Measurements from ENCODE around the gene USP12. TPM values are rescaled to one million over a fixed set of nuclear protein-coding genes. Genes with fewer than 3 reads are reported as not detected.

USP12 gene
- total RNA-seq, 2 experiments from 2014 or later: 18.7 to 20.7 TPM

DNA sequence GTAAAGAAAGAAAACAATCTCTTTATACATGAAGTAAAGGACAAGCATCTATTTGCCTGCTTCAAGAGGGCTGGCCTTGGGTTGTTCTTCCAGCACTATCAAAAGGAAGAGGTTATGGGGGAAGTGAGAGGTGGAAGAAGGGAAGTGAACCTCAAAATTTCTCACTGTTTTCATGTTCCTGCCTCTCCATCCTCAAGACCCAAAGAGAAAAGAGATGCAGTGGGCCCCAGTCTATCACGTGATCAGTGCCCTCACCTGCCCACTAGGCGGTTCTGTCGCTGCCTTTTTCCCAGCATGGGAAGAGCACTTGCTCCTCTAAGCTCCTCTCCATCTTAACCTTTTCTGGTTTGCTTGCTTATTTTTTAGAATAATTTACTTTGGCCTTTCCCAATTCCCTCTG lies 6.2 kb upstream of the USP12 start:
- POLR2A ChIA-PET: no interaction called here
- CTCF ChIA-PET: interaction anchor here (1.3 to 1.5 kb wide), 2 partner anchors 14 to 17 kb away, joined by 3 to 4 read pairs; no protein-coding TSS in a partner anchor
- H3K27me3 Mint-ChIP-seq: peaks cover 2% of the 10 kb centered on the region

DNA sequence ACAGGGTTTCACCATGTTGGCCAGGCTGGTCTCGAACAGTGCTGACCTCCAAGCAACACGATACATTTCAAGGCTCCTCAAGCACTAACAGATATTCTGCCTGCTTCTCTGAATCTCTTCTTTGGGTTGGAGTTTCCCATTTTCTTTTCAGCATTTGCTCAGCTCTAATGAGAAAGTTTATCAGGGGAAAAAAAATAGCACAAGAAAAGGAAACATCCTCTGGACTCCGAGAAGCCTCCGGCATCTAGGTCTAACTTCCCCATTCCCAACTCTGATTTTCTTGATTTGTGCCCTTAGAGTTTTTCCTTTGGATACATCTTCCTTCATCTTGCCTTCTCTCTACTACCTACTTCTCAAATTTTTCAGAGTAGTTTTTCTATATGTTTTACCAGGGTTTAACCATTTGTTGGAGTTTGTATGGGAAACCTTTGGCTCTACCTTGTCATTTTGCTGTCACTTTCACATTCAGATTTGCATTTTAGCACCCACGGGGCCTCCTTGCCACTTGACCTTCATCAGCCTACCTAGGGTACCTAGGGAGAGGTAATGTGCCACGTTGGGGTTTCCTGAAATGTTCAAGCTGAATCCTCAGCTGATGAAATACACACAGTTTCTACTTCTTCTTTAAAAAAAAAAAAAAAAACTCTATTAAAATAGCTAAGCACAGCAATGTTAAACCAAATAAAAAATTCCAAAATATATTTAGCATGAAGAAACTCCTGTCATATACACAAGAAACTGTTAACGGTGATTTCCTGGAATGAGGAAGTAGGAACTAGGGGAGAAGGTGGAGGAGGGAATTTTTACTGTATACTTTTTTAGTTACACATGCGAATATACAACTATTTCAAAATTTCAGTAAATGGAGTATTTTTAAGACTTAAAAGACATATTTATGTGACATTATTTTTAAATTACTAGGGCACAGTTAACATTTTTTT lies 5.1 kb upstream of the USP12 start:
- ChIA-PET CTCF (no interaction called here), POLR2A (interaction anchor here (0.6 kb wide), 2 partner anchors 141 to 233 kb away, joined by 4 to 5 read pairs; no protein-coding TSS in a partner anchor)
- DNase-seq: no peak
- H3K36me3 Mint-ChIP-seq (ENCODE audit: low read depth): no peaks in the 10 kb centered on the region
- peaks cover 13% of the 10 kb centered on the region for H3K4me1 Mint-ChIP-seq
- H3K9me3 Mint-ChIP-seq: no peaks in the 10 kb centered on the region
- H3K4me3 Mint-ChIP-seq: no peak overlapping the region
- no peak overlapping the region for H3K27ac Mint-ChIP-seq
- H3K27me3 Mint-ChIP-seq: peaks cover 2% of the 10 kb centered on the region

More for the DNA sequence above, 6.2 kb upstream of the USP12 start:
- H3K27ac Mint-ChIP-seq: no peak overlapping the region
- H3K36me3 Mint-ChIP-seq (ENCODE audit: low read depth): no peaks in the 10 kb centered on the region
- H3K4me1 Mint-ChIP-seq: peaks cover 5% of the 10 kb centered on the region
- H3K9me3 Mint-ChIP-seq: no peaks in the 10 kb centered on the region
- no peak overlapping the region for H3K4me3 Mint-ChIP-seq
- DNase-seq: no peak

- Mint-ChIP-seq H3K4me1 (peaks cover 18% of the 10 kb centered on the region), H3K27me3 (no peaks in the 10 kb centered on the region), H3K9me3 (no peaks in the 10 kb centered on the region), H3K27ac (no peak overlapping the region), H3K4me3 (no peak overlapping the region), H3K36me3 (ENCODE audit: low read depth) (no peaks in the 10 kb centered on the region)
- ChIA-PET POLR2A (no interaction called here), CTCF (interaction anchor here (1.3 kb wide), 1 partner anchor 10 kb away, joined by 3 read pairs; no protein-coding TSS in a partner anchor)
- DNase-seq: no peak
These were observed 3.3 kb upstream of the USP12 start for GRCh38 chr13:27174766-27175455.

DNA sequence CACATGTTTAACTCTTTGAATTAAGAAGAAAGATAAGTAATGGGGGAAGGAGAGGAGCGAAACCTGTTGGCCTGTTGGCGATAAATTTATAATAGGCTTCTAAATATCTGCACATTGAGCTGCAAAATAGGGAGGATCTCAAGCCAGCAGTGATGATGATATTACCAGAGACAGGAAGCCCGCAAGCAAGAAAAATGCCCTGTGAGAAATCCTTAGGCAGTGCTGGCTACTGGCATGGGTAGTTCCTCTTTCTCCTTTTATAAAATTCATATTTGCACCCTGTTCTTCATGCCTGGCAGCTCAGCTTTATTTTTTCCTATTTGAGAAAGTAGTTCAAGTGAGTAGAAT lies 858 bp upstream of the USP12 start:
- H3K27ac Mint-ChIP-seq: peak overlapping the region; percentile 89
- POLR2A ChIA-PET: interaction anchor here (0.7 kb wide), 1 partner anchor 78 kb away, joined by 4 read pairs; no protein-coding TSS in a partner anchor
- H3K4me3 Mint-ChIP-seq: peak overlapping the region; percentile 81
- CTCF ChIA-PET: interaction anchor here (1.1 to 1.7 kb wide), 2 partner anchors 11 to 42 kb away, joined by 3 to 4 read pairs; no protein-coding TSS in a partner anchor
- H3K27me3 Mint-ChIP-seq: no peaks in the 10 kb centered on the region
- peaks cover 40% of the 10 kb centered on the region for H3K4me1 Mint-ChIP-seq
- H3K36me3 Mint-ChIP-seq (ENCODE audit: low read depth): no peaks in the 10 kb centered on the region
- no peak for DNase-seq
- no peaks in the 10 kb centered on the region for H3K9me3 Mint-ChIP-seq

DNA sequence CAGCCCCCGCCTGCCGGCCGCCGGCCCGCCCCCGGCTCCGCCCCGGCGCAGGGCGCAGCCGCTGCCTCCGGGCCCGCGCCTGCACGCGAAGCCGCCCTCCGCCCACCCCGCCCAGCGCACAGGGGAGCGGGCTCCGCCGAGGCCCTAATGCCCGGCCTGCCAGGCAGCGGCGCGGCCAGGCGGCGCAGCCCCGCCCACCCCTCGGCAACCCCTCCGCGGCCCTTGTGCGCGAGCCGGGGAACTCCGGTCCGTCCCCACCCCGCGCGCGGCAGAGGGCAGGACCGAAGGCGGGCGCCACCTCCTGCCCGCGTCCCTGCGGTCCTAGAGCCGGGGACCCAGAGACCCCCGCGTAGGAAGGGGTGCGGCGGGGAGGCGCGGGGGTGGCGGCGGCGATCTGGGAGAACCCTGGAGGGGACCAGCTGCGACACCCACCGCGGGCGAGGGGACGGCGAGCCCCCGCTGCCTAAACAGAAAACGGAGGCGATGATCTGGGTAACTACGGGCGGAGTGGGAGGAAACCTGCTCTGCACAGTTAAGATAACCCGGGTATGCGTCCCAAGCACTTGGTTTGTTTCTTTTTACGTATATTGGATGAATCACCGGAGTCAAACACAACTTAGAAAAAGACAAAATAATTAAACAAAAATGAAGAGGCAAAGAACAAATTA lies 350 bp upstream of the USP12 start:
- Mint-ChIP-seq H3K4me1 (peaks cover 40% of the 10 kb centered on the region), H3K27ac (peak overlapping the region; percentile 89), H3K36me3 (ENCODE audit: low read depth) (no peaks in the 10 kb centered on the region), H3K27me3 (no peaks in the 10 kb centered on the region), H3K9me3 (no peaks in the 10 kb centered on the region), H3K4me3 (peak overlapping the region; percentile 81)
- ChIA-PET POLR2A (interaction anchor here (0.7 kb wide), 1 partner anchor 79 kb away, joined by 4 read pairs; no protein-coding TSS in a partner anchor), CTCF (interaction anchor here (1.1 to 1.7 kb wide), 2 partner anchors 12 to 42 kb away, joined by 3 to 4 read pairs; no protein-coding TSS in a partner anchor)
- DNase-seq: peak; percentile 90

DNA sequence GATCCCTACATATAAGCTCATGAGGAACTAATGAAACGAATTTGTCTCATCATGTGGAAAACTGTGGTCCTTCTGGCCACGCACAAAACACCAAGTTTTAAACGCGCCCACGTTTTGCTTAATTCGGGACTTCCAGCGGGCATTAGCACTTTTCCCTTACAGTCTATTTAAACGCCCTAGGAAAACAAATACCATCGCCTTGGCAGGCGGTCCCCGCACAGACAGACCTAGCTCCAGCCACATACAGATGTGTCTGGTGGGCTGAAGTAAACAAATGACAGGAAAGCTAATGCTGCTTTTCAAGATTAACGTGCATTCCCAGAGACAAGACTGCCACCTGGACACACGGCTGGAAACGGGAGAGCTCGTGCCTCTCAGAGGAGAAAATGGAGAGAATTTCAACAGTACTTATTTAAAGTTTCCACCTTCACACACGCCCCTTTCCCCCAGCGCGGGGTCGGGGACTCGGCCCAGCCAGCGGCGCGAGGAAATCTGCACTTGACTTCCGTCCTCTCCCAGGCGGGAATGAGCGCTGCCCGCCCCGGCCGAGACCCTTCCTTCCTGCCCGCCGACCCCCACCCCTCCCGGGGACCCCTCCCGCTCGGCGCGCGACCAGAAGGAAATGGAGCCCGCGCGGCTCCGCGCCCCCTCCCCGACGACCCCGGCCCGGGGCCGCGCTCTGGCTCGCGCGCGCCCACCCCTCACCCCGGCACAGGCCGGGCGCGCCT lies 931 bp downstream of the USP12 start:
- Mint-ChIP-seq H3K27ac (peak overlapping the region; percentile 96), H3K4me3 (peak overlapping the region; percentile 90), H3K36me3 (ENCODE audit: low read depth) (no peaks in the 10 kb centered on the region), H3K4me1 (peaks cover 46% of the 10 kb centered on the region), H3K9me3 (no peaks in the 10 kb centered on the region), H3K27me3 (no peaks in the 10 kb centered on the region)
- CTCF ChIA-PET: interaction anchor here (0.9 kb wide), 2 partner anchors 8 to 22 kb away, joined by 3 to 4 read pairs; no protein-coding TSS in a partner anchor
- peak; percentile 22 for DNase-seq
- POLR2A ChIA-PET: no interaction called here

DNA sequence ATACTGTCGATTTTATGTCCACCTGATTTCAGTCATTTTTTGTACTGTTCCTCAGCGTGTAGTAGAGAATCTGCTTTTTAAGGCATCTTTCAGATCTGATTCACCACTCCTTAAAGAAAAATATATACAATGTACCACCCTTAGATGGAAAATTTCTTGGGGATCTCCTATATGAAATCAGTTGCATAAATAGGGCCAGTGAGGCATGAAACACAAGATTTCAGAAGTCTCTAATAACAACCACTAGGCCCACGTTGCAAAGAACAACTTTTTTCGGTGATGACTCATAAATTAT lies 1.4 kb downstream of the USP12 start:
- no peak for DNase-seq
- POLR2A ChIA-PET: no interaction called here
- Mint-ChIP-seq H3K27me3 (no peaks in the 10 kb centered on the region), H3K4me1 (peaks cover 46% of the 10 kb centered on the region), H3K4me3 (peak overlapping the region; percentile 90), H3K27ac (peak overlapping the region; percentile 96), H3K9me3 (no peaks in the 10 kb centered on the region), H3K36me3 (ENCODE audit: low read depth) (no peaks in the 10 kb centered on the region)
- CTCF ChIA-PET: interaction anchor here (0.9 kb wide), 2 partner anchors 9 to 23 kb away, joined by 3 to 4 read pairs; no protein-coding TSS in a partner anchor

DNA sequence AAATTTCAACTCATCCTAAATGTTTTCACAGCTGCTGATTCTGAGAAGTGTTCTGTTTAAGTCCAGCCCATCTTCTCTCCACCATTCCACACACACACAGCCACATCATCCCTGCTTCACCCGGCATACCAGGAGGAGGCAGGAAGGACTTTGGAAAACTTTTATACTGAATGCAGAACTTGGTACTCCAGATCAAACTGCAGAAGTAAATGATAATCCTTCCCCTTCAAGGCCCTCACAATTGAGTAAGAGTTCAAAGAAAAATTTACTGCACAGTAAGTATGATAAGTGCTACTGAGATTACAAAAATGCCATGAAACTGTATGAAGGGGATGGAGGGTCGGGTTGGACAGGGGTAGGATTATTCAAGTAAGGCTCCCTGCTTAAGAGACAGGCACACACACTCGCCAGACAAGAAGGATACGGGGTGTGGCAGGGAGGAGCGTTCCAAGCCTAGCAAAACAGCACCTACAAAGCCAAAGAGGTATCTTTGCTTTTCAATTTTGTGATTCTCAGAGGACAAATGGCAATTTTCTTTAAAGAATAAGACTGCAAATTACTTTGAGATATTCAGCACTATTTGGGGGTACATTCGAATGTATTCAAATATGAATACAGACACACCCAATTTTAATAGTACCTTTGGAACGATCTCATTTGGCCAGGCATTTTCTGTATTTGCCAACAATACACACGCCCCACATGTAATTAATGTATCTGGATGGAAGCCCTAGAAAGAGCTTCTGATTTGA lies 2.5 kb downstream of the USP12 start:
- H3K36me3 Mint-ChIP-seq (ENCODE audit: low read depth): no peaks in the 10 kb centered on the region
- H3K4me1 Mint-ChIP-seq: peaks cover 46% of the 10 kb centered on the region
- ChIA-PET CTCF (no interaction called here), POLR2A (no interaction called here)
- no peaks in the 10 kb centered on the region for H3K27me3 Mint-ChIP-seq
- H3K9me3 Mint-ChIP-seq: no peaks in the 10 kb centered on the region
- no peak overlapping the region for H3K27ac Mint-ChIP-seq
- no peak for DNase-seq
- H3K4me3 Mint-ChIP-seq: no peak overlapping the region

GRCh38 chr13:27168086-27168485 lies 3.5 kb downstream of the USP12 start:
- CTCF ChIA-PET: no interaction called here
- POLR2A ChIA-PET: interaction anchor here (0.6 kb wide), 1 partner anchor 15 kb away, joined by 3 read pairs; no protein-coding TSS in a partner anchor
- peaks cover 4% of the 10 kb centered on the region for H3K36me3 Mint-ChIP-seq (ENCODE audit: low read depth)
- no peak overlapping the region for H3K27ac Mint-ChIP-seq
- no peaks in the 10 kb centered on the region for H3K27me3 Mint-ChIP-seq
- no peak overlapping the region for H3K4me3 Mint-ChIP-seq
- peaks cover 47% of the 10 kb centered on the region for H3K4me1 Mint-ChIP-seq
- H3K9me3 Mint-ChIP-seq: no peaks in the 10 kb centered on the region
- no peak for DNase-seq

GRCh38 chr13:27166313-27166712 lies 5.3 kb downstream of the USP12 start:
- H3K4me3 Mint-ChIP-seq: no peak overlapping the region
- H3K27ac Mint-ChIP-seq: no peak overlapping the region
- ChIA-PET CTCF (no interaction called here), POLR2A (no interaction called here)
- no peak for DNase-seq
- H3K4me1 Mint-ChIP-seq: peaks cover 39% of the 10 kb centered on the region
- H3K9me3 Mint-ChIP-seq: no peaks in the 10 kb centered on the region
- peaks cover 7% of the 10 kb centered on the region for H3K36me3 Mint-ChIP-seq (ENCODE audit: low read depth)
- no peaks in the 10 kb centered on the region for H3K27me3 Mint-ChIP-seq

- POLR2A ChIA-PET: interaction anchor here (0.7 kb wide), 1 partner anchor 71 kb away, joined by 6 read pairs; no protein-coding TSS in a partner anchor
- H3K27me3 Mint-ChIP-seq: no peaks in the 10 kb centered on the region
- peaks cover 26% of the 10 kb centered on the region for H3K4me1 Mint-ChIP-seq
- no peak for DNase-seq
- H3K36me3 Mint-ChIP-seq (ENCODE audit: low read depth): peaks cover 20% of the 10 kb centered on the region
- no peak overlapping the region for H3K27ac Mint-ChIP-seq
- CTCF ChIA-PET: interaction anchor here (2.2 kb wide), 1 partner anchor 30 kb away, joined by 5 read pairs; no protein-coding TSS in a partner anchor
- H3K4me3 Mint-ChIP-seq: no peak overlapping the region
- peaks cover 8% of the 10 kb centered on the region for H3K9me3 Mint-ChIP-seq
These were observed 9.6 kb downstream of the USP12 start for GRCh38 chr13:27161980-27162379.

Data from activated CD4-positive, alpha-beta T cell treated with anti-CD3 and anti-CD28 coated beads, Interleukin-2, amount 10 ng/mL, durations not matched to agents 7 days and 5 days (primary cell).